Stimulated activated memory B cell treated with anti-CD40 and anti-IgM and Interleukin-4, amounts not matched to agents 10 μg/mL and 1 μg/mL and 100 μg/mL, for 72 hours (primary cell): ENCODE measurements around the gene CTIF.

Experiments used
- ATAC-seq: fragments of 150-1000 bp; cut with Tn5 transposase; 2 replicates; pipeline ENCODE4 v1.10.0; 2021
- H3K27ac Mint-ChIP-seq: one replicate; pipeline ENCODE4 v1.8.0; 2022; ENCODE audit warnings: mild to moderate bottlenecking, mixed read lengths
- H3K27me3 Mint-ChIP-seq: one replicate; pipeline ENCODE4 v1.8.0; 2022; ENCODE audit warnings: mixed read lengths
- H3K36me3 Mint-ChIP-seq: one replicate; pipeline ENCODE4 v1.8.0; 2022; ENCODE audit warnings: mixed read lengths
- H3K4me1 Mint-ChIP-seq: one replicate; pipeline ENCODE4 v1.8.0; 2022; ENCODE audit warnings: mixed read lengths
- H3K4me3 Mint-ChIP-seq: one replicate; pipeline ENCODE4 v1.8.0; 2022; ENCODE audit warnings: mild to moderate bottlenecking, moderate library complexity, mixed read lengths
- H3K9me3 Mint-ChIP-seq: one replicate; pipeline ENCODE4 v1.8.0; 2022; ENCODE audit warnings: mixed read lengths

The CTIF gene

GRCh38 chr18:48572402-48573126, 33.7 kb downstream of the CTIF start:
- Mint-ChIP-seq H3K36me3 (peaks cover 13% of the 10 kb centered on the region), H3K9me3 (no peaks in the 10 kb centered on the region), H3K27me3 (no peaks in the 10 kb centered on the region), H3K4me1 (peaks cover 5% of the 10 kb centered on the region), H3K4me3 (no peak overlapping the region), H3K27ac (no peak overlapping the region)
- ATAC-seq = no peak

- H3K4me3 Mint-ChIP-seq = no peak overlapping the region
- no peak overlapping the region for H3K27ac Mint-ChIP-seq
- ATAC-seq = no peak
- peaks cover 5% of the 10 kb centered on the region for H3K4me1 Mint-ChIP-seq
- no peaks in the 10 kb centered on the region for H3K27me3 Mint-ChIP-seq
- H3K36me3 Mint-ChIP-seq = peaks cover 5% of the 10 kb centered on the region
- peaks cover 8% of the 10 kb centered on the region for H3K9me3 Mint-ChIP-seq
Measured at GRCh38 chr18:48573632-48574283, 34.9 kb downstream of the CTIF start.

GRCh38 chr18:48574667-48575300, 36.0 kb downstream of the CTIF start:
- H3K27ac Mint-ChIP-seq = no peak overlapping the region
- peaks cover 5% of the 10 kb centered on the region for H3K36me3 Mint-ChIP-seq
- peaks cover 9% of the 10 kb centered on the region for H3K9me3 Mint-ChIP-seq
- no peaks in the 10 kb centered on the region for H3K27me3 Mint-ChIP-seq
- H3K4me3 Mint-ChIP-seq = no peak overlapping the region
- ATAC-seq = no peak
- H3K4me1 Mint-ChIP-seq = peaks cover 5% of the 10 kb centered on the region

- no peak overlapping the region for H3K27ac Mint-ChIP-seq
- H3K4me1 Mint-ChIP-seq = peaks cover 4% of the 10 kb centered on the region
- peaks cover 5% of the 10 kb centered on the region for H3K36me3 Mint-ChIP-seq
- H3K27me3 Mint-ChIP-seq = no peaks in the 10 kb centered on the region
- H3K9me3 Mint-ChIP-seq = peaks cover 9% of the 10 kb centered on the region
- no peak overlapping the region for H3K4me3 Mint-ChIP-seq
- ATAC-seq = no peak
Measured at GRCh38 chr18:48575301-48575657, 36.4 kb downstream of the CTIF start.

GRCh38 chr18:48575658-48576456, 37.0 kb downstream of the CTIF start:
- peaks cover 9% of the 10 kb centered on the region for H3K9me3 Mint-ChIP-seq
- no peak overlapping the region for H3K4me3 Mint-ChIP-seq
- no peak overlapping the region for H3K27ac Mint-ChIP-seq
- peaks cover 5% of the 10 kb centered on the region for H3K36me3 Mint-ChIP-seq
- no peaks in the 10 kb centered on the region for H3K27me3 Mint-ChIP-seq
- no peaks in the 10 kb centered on the region for H3K4me1 Mint-ChIP-seq
- no peak for ATAC-seq

GRCh38 chr18:48576457-48576771, 37.6 kb downstream of the CTIF start:
- Mint-ChIP-seq H3K9me3 (peaks cover 9% of the 10 kb centered on the region), H3K36me3 (peaks cover 5% of the 10 kb centered on the region), H3K27ac (no peak overlapping the region), H3K4me3 (no peak overlapping the region), H3K4me1 (no peaks in the 10 kb centered on the region), H3K27me3 (no peaks in the 10 kb centered on the region)
- no peak for ATAC-seq

GRCh38 chr18:48577478-48578190, 38.8 kb downstream of the CTIF start:
- Mint-ChIP-seq H3K9me3 (peaks cover 9% of the 10 kb centered on the region), H3K36me3 (peaks cover 5% of the 10 kb centered on the region), H3K27ac (no peak overlapping the region), H3K4me3 (no peak overlapping the region), H3K27me3 (no peaks in the 10 kb centered on the region), H3K4me1 (no peaks in the 10 kb centered on the region)
- ATAC-seq = no peak

- H3K36me3 Mint-ChIP-seq = peaks cover 5% of the 10 kb centered on the region
- no peaks in the 10 kb centered on the region for H3K27me3 Mint-ChIP-seq
- H3K4me1 Mint-ChIP-seq = no peaks in the 10 kb centered on the region
- peaks cover 9% of the 10 kb centered on the region for H3K9me3 Mint-ChIP-seq
- ATAC-seq = no peak
- no peak overlapping the region for H3K27ac Mint-ChIP-seq
- no peak overlapping the region for H3K4me3 Mint-ChIP-seq
Measured at GRCh38 chr18:48578289-48578688, 39.5 kb downstream of the CTIF start.

- ATAC-seq = no peak
- Mint-ChIP-seq H3K36me3 (peaks cover 5% of the 10 kb centered on the region), H3K27ac (no peak overlapping the region), H3K4me3 (no peak overlapping the region), H3K4me1 (no peaks in the 10 kb centered on the region), H3K9me3 (peaks cover 9% of the 10 kb centered on the region), H3K27me3 (no peaks in the 10 kb centered on the region)
Measured at GRCh38 chr18:48580066-48580465, 41.2 kb downstream of the CTIF start.

- H3K27ac Mint-ChIP-seq = no peak overlapping the region
- H3K36me3 Mint-ChIP-seq = peaks cover 5% of the 10 kb centered on the region
- no peaks in the 10 kb centered on the region for H3K27me3 Mint-ChIP-seq
- H3K9me3 Mint-ChIP-seq = peaks cover 9% of the 10 kb centered on the region
- ATAC-seq = no peak
- H3K4me3 Mint-ChIP-seq = no peak overlapping the region
- H3K4me1 Mint-ChIP-seq = no peaks in the 10 kb centered on the region
Measured at GRCh38 chr18:48580782-48581181, 42.0 kb downstream of the CTIF start.

- H3K9me3 Mint-ChIP-seq = peaks cover 9% of the 10 kb centered on the region
- no peaks in the 10 kb centered on the region for H3K27me3 Mint-ChIP-seq
- H3K4me3 Mint-ChIP-seq = no peak overlapping the region
- no peak for ATAC-seq
- H3K27ac Mint-ChIP-seq = no peak overlapping the region
- peaks cover 5% of the 10 kb centered on the region for H3K36me3 Mint-ChIP-seq
- H3K4me1 Mint-ChIP-seq = no peaks in the 10 kb centered on the region
Measured at GRCh38 chr18:48581206-48581605, 42.4 kb downstream of the CTIF start.

- H3K27ac Mint-ChIP-seq = no peak overlapping the region
- H3K4me3 Mint-ChIP-seq = no peak overlapping the region
- H3K27me3 Mint-ChIP-seq = no peaks in the 10 kb centered on the region
- ATAC-seq = peak; percentile 22
- H3K36me3 Mint-ChIP-seq = peaks cover 1% of the 10 kb centered on the region
- H3K9me3 Mint-ChIP-seq = peaks cover 9% of the 10 kb centered on the region
- H3K4me1 Mint-ChIP-seq = no peaks in the 10 kb centered on the region
Measured at GRCh38 chr18:48581941-48582340, 43.1 kb downstream of the CTIF start.

GRCh38 chr18:48582946-48583345, 44.1 kb downstream of the CTIF start:
- H3K4me3 Mint-ChIP-seq = no peak overlapping the region
- H3K27me3 Mint-ChIP-seq = no peaks in the 10 kb centered on the region
- no peak for ATAC-seq
- H3K9me3 Mint-ChIP-seq = peaks cover 6% of the 10 kb centered on the region
- no peaks in the 10 kb centered on the region for H3K36me3 Mint-ChIP-seq
- no peaks in the 10 kb centered on the region for H3K4me1 Mint-ChIP-seq
- no peak overlapping the region for H3K27ac Mint-ChIP-seq

- Mint-ChIP-seq H3K27me3 (no peaks in the 10 kb centered on the region), H3K9me3 (peaks cover 3% of the 10 kb centered on the region), H3K27ac (no peak overlapping the region), H3K4me3 (no peak overlapping the region), H3K4me1 (no peaks in the 10 kb centered on the region), H3K36me3 (no peaks in the 10 kb centered on the region)
- no peak for ATAC-seq
Measured at GRCh38 chr18:48583573-48583972, 44.7 kb downstream of the CTIF start.
